GM13977 (cell line): ENCODE measurements around the gene HDAC5.

Experiments used
- DNase-seq: peaks from one replicate; pipeline ENCODE4 v3.0.0; 2012; ENCODE audit warnings: low spot score
- CTCF ChIP-seq: IDR thresholded peaks from 2 replicates; pipeline ENCODE4 v1.5.1; 2012; ENCODE audit warnings: mild to moderate bottlenecking, control low read depth; ENCODE audit not compliant: insufficient read depth; ENCODE audit errors: extremely low read depth, missing control alignments
- in situ Hi-C: fragments of 300-500 bp; cut with MboI; formaldehyde crosslinking; loops from one replicate; pipeline ENCODE4 v1.12.0; 2022; ENCODE audit warnings: low sequenced_read_pairs, low pct_unique_long_range_greater_than_20kb, mixed read lengths, inconsistent platforms; ENCODE audit not compliant: unreplicated experiment

Gene HDAC5

DNA sequence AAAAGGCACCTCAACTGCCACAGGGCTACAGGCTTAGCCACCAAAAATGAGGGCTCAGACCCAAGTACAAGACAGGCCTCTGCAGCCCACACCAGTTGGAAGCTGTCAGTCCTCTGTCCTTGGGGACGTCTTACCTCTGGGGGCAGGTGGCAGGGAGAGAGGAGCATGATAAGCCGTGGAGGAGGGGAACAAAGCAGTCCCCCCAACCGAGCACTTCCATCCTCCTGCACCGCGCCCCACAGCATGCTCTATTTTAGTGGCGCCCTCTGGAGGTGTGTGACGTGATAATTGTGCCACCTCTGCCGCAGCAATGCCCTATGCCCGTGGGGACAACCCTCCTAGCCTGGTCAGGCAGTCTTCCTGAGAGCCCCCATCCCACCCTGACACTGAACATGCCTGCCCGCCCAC, 39.3 kb downstream of the HDAC5 start:
- peak; percentile 59 for DNase-seq
- peak; percentile 49 for TF ChIP-seq CTCF
- in situ Hi-C loops = no loop called here

- no peak for DNase-seq
- peak; percentile 32 for TF ChIP-seq CTCF
- in situ Hi-C loops = no loop called here
These were observed 40.1 kb downstream of the HDAC5 start for GRCh38 chr17:44083250-44083849.

DNA sequence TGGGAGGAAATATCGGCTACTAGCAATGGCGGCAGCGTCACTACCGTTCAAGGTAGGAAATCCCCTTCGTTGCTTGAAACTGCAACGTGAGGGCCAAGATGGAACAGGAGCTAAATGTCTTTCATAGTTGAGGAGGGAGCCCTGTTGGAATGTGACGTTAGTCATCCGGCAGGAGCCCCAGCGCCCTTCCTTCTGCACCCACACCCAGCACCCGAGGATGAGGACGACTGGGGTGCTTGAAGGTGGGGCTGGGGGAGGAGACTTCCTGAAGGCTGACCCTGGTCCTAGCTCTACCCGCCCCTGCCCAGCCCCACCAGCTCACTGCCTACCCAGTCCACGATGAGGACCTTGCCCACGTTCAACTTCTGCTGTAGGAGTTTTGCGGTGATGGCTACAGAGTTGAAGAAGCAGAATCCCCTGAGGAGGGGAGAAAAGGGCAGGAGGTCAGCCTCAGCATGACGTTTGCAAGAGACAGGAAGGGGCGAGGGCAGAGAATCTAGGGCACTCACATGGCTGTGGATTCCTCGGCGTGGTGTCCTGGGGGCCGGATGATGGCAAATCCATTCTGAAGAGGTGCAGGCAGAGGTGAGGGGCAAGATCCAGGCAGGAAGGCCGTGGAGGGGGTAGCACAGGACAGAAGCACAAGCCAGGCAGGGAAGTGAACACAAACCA, 41.0 kb downstream of the HDAC5 start:
- no peak for TF ChIP-seq CTCF
- in situ Hi-C loops = no loop called here
- DNase-seq = no peak

- no peak for DNase-seq
- in situ Hi-C loops = no loop called here
- no peak for TF ChIP-seq CTCF
These were observed 41.8 kb downstream of the HDAC5 start for GRCh38 chr17:44081681-44082080.

GRCh38 chr17:44079877-44080821, 43.3 kb downstream of the HDAC5 start:
- no peak for TF ChIP-seq CTCF
- DNase-seq = no peak
- in situ Hi-C loops = no loop called here

GRCh38 chr17:44078412-44078811, 45.0 kb downstream of the HDAC5 start:
- no peak for TF ChIP-seq CTCF
- in situ Hi-C loops = no loop called here
- DNase-seq = no peak
